ENCODE data around the gene GRIN2A. TPM values are rescaled to one million over a fixed set of nuclear protein-coding genes. Genes with fewer than 3 reads are reported as not detected.

GRIN2A gene
- total and polyA plus RNA-seq, 2 of the 13 experiments (the other 11 are each of a cell fraction or from before 2014, with no cell fraction given): not detected

- intact Hi-C loops (cut with micrococcal nuclease; ENCODE audit: unreplicated experiment): no loop called here
These were observed 401.4 kb downstream of the GRIN2A start for GRCh38 chr16:9780831-9781230.

DNA sequence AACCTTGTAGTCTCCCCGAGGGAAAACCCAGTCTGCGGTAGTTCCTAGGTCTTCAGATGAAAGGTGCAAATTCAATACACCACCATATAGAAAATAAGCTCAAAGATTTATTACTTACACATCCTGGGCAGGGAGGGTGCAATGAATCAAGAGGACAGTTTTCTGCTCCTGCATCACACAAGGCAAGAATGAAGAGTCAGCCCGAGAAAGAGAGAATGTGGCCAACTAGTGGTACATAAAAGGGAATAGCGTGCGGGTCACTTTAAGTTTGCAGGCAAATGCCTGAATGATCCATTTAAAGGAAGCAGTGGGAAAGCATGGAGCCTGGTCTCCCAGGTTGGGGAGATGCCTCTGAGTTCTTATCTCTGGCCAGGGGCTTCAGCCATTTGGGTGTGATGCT is 403.4 kb downstream of the GRIN2A start:
- intact Hi-C loops (cut with micrococcal nuclease; ENCODE audit: unreplicated experiment) (loop anchor here (5.0 kb wide), 1 partner anchor 1057 kb away; no protein-coding TSS in a partner anchor), in situ Hi-C loops (cut with HindIII; ENCODE audit: extremely low pct_ligation_motif_present, low pct_unique_long_range_greater_than_20kb) (no loop called here)
- Histone ChIP-seq H3K79me2 (ENCODE audit: insufficient read depth, low read length) (no peaks in the 10 kb centered on the region), H3K4me3 (replicated peaks in 1 of 3; ENCODE audit: insufficient read depth in 1 of 3, low read depth in 2 of 3, low read length in 3 of 3) (no peak overlapping the region), H3K9me3 (ENCODE audit: low read length) (no peaks in the 10 kb centered on the region), H3K27ac (ENCODE audit: extremely low read length, insufficient read depth, low read length) (no peak overlapping the region), H3K4me1 (ENCODE audit: insufficient read depth, low read length) (no peaks in the 10 kb centered on the region), H2AFZ (ENCODE audit: low read length) (no peak overlapping the region), H3K27me3 (ENCODE audit: control insufficient read depth in 1 of 2, insufficient read depth in 2 of 2, low read length in 2 of 2) (peaks cover 0 to 14% of the 10 kb centered on the region in 2 experiments; a peak in 2 of 5 replicates), H3K9ac (ENCODE audit: insufficient read depth, low read depth, low read length) (no peak overlapping the region), H3K36me3 (replicated peaks in 1 of 2; ENCODE audit: control insufficient read depth in 1 of 2, insufficient read depth in 2 of 2, low read length in 2 of 2) (no peaks in the 10 kb centered on the region), H4K20me1 (ENCODE audit: insufficient read depth, low read length) (no peaks in the 10 kb centered on the region), H3K4me2 (ENCODE audit: low read depth, low read length) (no peak overlapping the region)
- CTCF ChIA-PET (ENCODE audit: low intra/inter-chr PET ratio, low total read pairs): no interaction called here
- no peak for TF ChIP-seq TBP (CRISPR knock-in tag; IDR thresholded peaks at IDR 0.05)
- no peak for TF ChIP-seq IRF2 (CRISPR knock-in tag; IDR thresholded peaks at IDR 0.05)
- TF ChIP-seq THYN1 (CRISPR knock-in tag; IDR thresholded peaks at IDR 0.05; ENCODE audit: borderline replicate concordance, low read depth): no peak
- TF ChIP-seq NPAS2 (CRISPR knock-in tag; IDR thresholded peaks at IDR 0.05; ENCODE audit: borderline replicate concordance): no peak
- no peak for TF ChIP-seq GTF3A (CRISPR knock-in tag; conservative IDR thresholded peaks at IDR 0.05)
- no peak for TF ChIP-seq ZNF616 (CRISPR knock-in tag; IDR thresholded peaks at IDR 0.05; ENCODE audit: low read depth)
- BruUV-seq (replicated peaks): no TSS peak
- WGBS (ENCODE audit: low lambda C conversion rate): 25% methylated on average over 5 of the region's 5 CpGs
- POLR2A ChIA-PET: no interaction called here
- no peak for ATAC-seq
- FAIRE-seq: no peak
- no peak for DNase-seq (ENCODE audit: low spot score)

More at GRCh38 chr16:9780831-9781230, 401.4 kb downstream of the GRIN2A start:
- no peak overlapping the region for H3K4me3 ChIP-seq (replicated peaks in 1 of 3; ENCODE audit: insufficient read depth in 1 of 3, low read depth in 2 of 3, low read length in 3 of 3)
- H3K79me2 ChIP-seq (ENCODE audit: insufficient read depth, low read length): no peaks in the 10 kb centered on the region
- H3K36me3 ChIP-seq (replicated peaks in 1 of 2; ENCODE audit: control insufficient read depth in 1 of 2, insufficient read depth in 2 of 2, low read length in 2 of 2): no peaks in the 10 kb centered on the region
- DNase-seq (ENCODE audit: low spot score) (no peak), FAIRE-seq (no peak), ATAC-seq (no peak)
- H3K27ac ChIP-seq (ENCODE audit: extremely low read length, insufficient read depth, low read length): no peak overlapping the region
- ChIA-PET CTCF (ENCODE audit: low intra/inter-chr PET ratio, low total read pairs) (no interaction called here), POLR2A (no interaction called here)
- in situ Hi-C loops (cut with HindIII; ENCODE audit: extremely low pct_ligation_motif_present, low pct_unique_long_range_greater_than_20kb): no loop called here
- H3K4me1 ChIP-seq (ENCODE audit: insufficient read depth, low read length): no peaks in the 10 kb centered on the region
- no peak overlapping the region for H3K9ac ChIP-seq (ENCODE audit: insufficient read depth, low read depth, low read length)
- H2AFZ ChIP-seq (ENCODE audit: low read length): no peak overlapping the region
- no peak for TF ChIP-seq NFIB (CRISPR knock-in tag; IDR thresholded peaks at IDR 0.05; ENCODE audit: borderline replicate concordance)
- no peak for TF ChIP-seq CBX1 (IDR thresholded peaks at IDR 0.05; ENCODE audit: low read depth)
- TF ChIP-seq FIP1L1 (IDR thresholded peaks at IDR 0.05; ENCODE audit: borderline replicate concordance, insufficient read depth, low read depth, low read length): no peak
- TF ChIP-seq, protein P1, sequence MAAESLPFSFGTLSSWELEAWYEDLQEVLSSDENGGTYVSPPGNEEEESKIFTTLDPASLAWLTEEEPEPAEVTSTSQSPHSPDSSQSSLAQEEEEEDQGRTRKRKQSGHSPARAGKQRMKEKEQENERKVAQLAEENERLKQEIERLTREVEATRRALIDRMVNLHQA (CRISPR knock-in tag; IDR thresholded peaks at IDR 0.05): no peak
- TF ChIP-seq ZNF747 (CRISPR knock-in tag; IDR thresholded peaks at IDR 0.05; ENCODE audit: borderline replicate concordance): no peak
- no peak for TF ChIP-seq ONECUT2 (CRISPR knock-in tag; IDR thresholded peaks at IDR 0.05)
- no peak for TF ChIP-seq ZNF484 (CRISPR knock-in tag; IDR thresholded peaks at IDR 0.05; ENCODE audit: borderline replicate concordance, low read depth)
- no peak for TF ChIP-seq ZNF773 (CRISPR knock-in tag; IDR thresholded peaks at IDR 0.05; ENCODE audit: borderline replicate concordance)
- no peak for TF ChIP-seq SKI (IDR thresholded peaks at IDR 0.05; ENCODE audit: partially characterized antibody)
- WGBS (ENCODE audit: low lambda C conversion rate): 7% methylated on average over 4 of the region's 4 CpGs
- H3K4me2 ChIP-seq (ENCODE audit: low read depth, low read length): no peak overlapping the region
- no peaks in the 10 kb centered on the region for H3K9me3 ChIP-seq (ENCODE audit: low read length)
- H4K20me1 ChIP-seq (ENCODE audit: insufficient read depth, low read length): no peaks in the 10 kb centered on the region
- BruUV-seq (replicated peaks): no TSS peak
- H3K27me3 ChIP-seq (ENCODE audit: control insufficient read depth in 1 of 2, insufficient read depth in 2 of 2, low read length in 2 of 2): peaks cover 0 to 14% of the 10 kb centered on the region in 2 experiments; a peak in 2 of 5 replicates

Measured in HepG2 (cell line).